Right cardiac atrium (tissue), 5 donors: ENCODE results near the gene PRTFDC1. TPM values are rescaled to one million over a fixed set of nuclear protein-coding genes. Genes with fewer than 3 reads are reported as not detected.

ENCODE experiments used
- ATAC-seq, 2 donors: fragments of 200-7000 bp; cut with Tn5 transposase; one replicate each; pipeline versions ENCODE4 v1.8.0 to v1.9.1; 2020; ENCODE audit warnings: moderate library complexity in 2 of 2, mild to moderate bottlenecking in 1 of 2
- DNase-seq, 3 donors: peaks; one replicate each; pipeline ENCODE4 v3.0.0-alpha.2; 2020
- H3K27ac ChIP-seq: one replicate; pipeline ENCODE4 v1.5.1; 2013; ENCODE audit warnings: mild to moderate bottlenecking, low read length, control low read depth, moderate library complexity
- H3K27me3 ChIP-seq: one replicate; pipeline ENCODE4 v1.6.1; 2013; ENCODE audit not compliant: control insufficient read depth, insufficient read depth
- H3K4me1 ChIP-seq: one replicate; pipeline ENCODE4 v1.6.1; 2013; ENCODE audit warnings: low read length; ENCODE audit not compliant: control insufficient read depth, insufficient read depth
- H3K4me3 ChIP-seq: one replicate; pipeline ENCODE4 v1.5.1; 2013; ENCODE audit warnings: low read length, control low read depth
- H3K9me3 ChIP-seq: one replicate; pipeline ENCODE4 v1.6.1; 2013; ENCODE audit warnings: low read length; ENCODE audit not compliant: control insufficient read depth
- WGBS: extraction: QIAGEN DNeasy Blood & Tissue Kit; methylation state at CpG from one replicate; pipeline ENCODE4 v1.1.7; 2013; 5-methylcytosine and 5-hydroxymethylcytosine counted together
- intact Hi-C, 4 donors: fragments of 100-400 bp; cut with DNase I; formaldehyde crosslinking; loops; one replicate each; pipeline versions ENCODE4 v1.11.0 to v1.14.0; 2022 to 2023
- polyA plus RNA-seq: library from polyadenylated mRNA; stranded (reverse); fragments of 200-250 nt; gene quantifications from one replicate; pipeline ENCODE4 v1.2.3, GENCODE V29; 2013
- total RNA-seq, 4 donors: library from RNA; stranded (reverse); fragmentation: NEBNext Ultra II Directional; extraction: Animal tissue kit (Norgen Biotek cat#: 25700); gene quantifications; one replicate each; pipeline ENCODE4 v1.2.1, GENCODE V29; 2021
- donor health status: healthy with polysubstance abuse.
- donor health status: DM: no; HTN: yes; CAD: no.
- donor health status: DM: no; HTN: no; CAD: no.
- donor health status: DM: no; HTN: yes; CAD: no; lungs with severe emphysema.
- donor health status: DM: yes; HTN: yes; CAD: no.

Gene PRTFDC1
- total and polyA plus RNA-seq, 5 donors: 7.6 to 11.2 (median 10.4) TPM

GRCh38 chr10:24851629-24852028 lies 100.8 kb downstream of the PRTFDC1 start:
- WGBS: 79% methylated on average over 11 of the region's 11 CpGs
- ATAC-seq (no peak), DNase-seq (no peak)
- H3K4me3 ChIP-seq: no peak overlapping the region
- H3K27me3 ChIP-seq: no peaks in the 10 kb centered on the region
- H3K4me1 ChIP-seq: no peaks in the 10 kb centered on the region
- intact Hi-C loops: no loop called here
- H3K9me3 ChIP-seq: no peaks in the 10 kb centered on the region
- H3K27ac ChIP-seq: no peak overlapping the region

- H3K27ac ChIP-seq: no peak overlapping the region
- intact Hi-C loops: no loop called here
- H3K4me3 ChIP-seq: no peak overlapping the region
- no peak for DNase-seq
- H3K27me3 ChIP-seq: no peaks in the 10 kb centered on the region
- H3K9me3 ChIP-seq: no peaks in the 10 kb centered on the region
- 78% methylated on average over 1 of the region's 1 CpG for WGBS
- H3K4me1 ChIP-seq: no peaks in the 10 kb centered on the region
- no peak for ATAC-seq
Measured at GRCh38 chr10:24850727-24851296, 101.6 kb downstream of the PRTFDC1 start.

GRCh38 chr10:24849501-24850299 lies 102.7 kb downstream of the PRTFDC1 start:
- Histone ChIP-seq H3K27me3 (no peaks in the 10 kb centered on the region), H3K4me1 (no peaks in the 10 kb centered on the region), H3K27ac (no peak overlapping the region), H3K9me3 (no peaks in the 10 kb centered on the region), H3K4me3 (no peak overlapping the region)
- WGBS: 84% methylated on average over 9 of the region's 9 CpGs
- ATAC-seq: peak in 1 of 2 donors; percentile 83
- DNase-seq: no peak
- intact Hi-C loops: no loop called here

GRCh38 chr10:24849051-24849450 lies 103.4 kb downstream of the PRTFDC1 start:
- no peak for DNase-seq
- peak overlapping the region; percentile 22 for H3K4me3 ChIP-seq
- no peak overlapping the region for H3K27ac ChIP-seq
- peak in 1 of 2 donors; percentile 29 for ATAC-seq
- intact Hi-C loops: no loop called here
- WGBS: 65% methylated on average over 6 of the region's 6 CpGs
- H3K9me3 ChIP-seq: no peaks in the 10 kb centered on the region
- no peaks in the 10 kb centered on the region for H3K4me1 ChIP-seq
- H3K27me3 ChIP-seq: no peaks in the 10 kb centered on the region

- no peaks in the 10 kb centered on the region for H3K4me1 ChIP-seq
Measured at GRCh38 chr10:24848195-24848594, 104.2 kb downstream of the PRTFDC1 start.

GRCh38 chr10:24847112-24848070 lies 105.0 kb downstream of the PRTFDC1 start:
- H3K27me3 ChIP-seq: no peaks in the 10 kb centered on the region
- DNase-seq (no peak), ATAC-seq (no peak)
- 84% methylated on average over 13 of the region's 13 CpGs for WGBS
- no peaks in the 10 kb centered on the region for H3K4me1 ChIP-seq
- no peaks in the 10 kb centered on the region for H3K9me3 ChIP-seq
- H3K27ac ChIP-seq: no peak overlapping the region
- no peak overlapping the region for H3K4me3 ChIP-seq
- intact Hi-C loops: no loop called here

More at GRCh38 chr10:24848195-24848594, 104.2 kb downstream of the PRTFDC1 start:
- Histone ChIP-seq H3K9me3 (no peaks in the 10 kb centered on the region), H3K27me3 (no peaks in the 10 kb centered on the region), H3K27ac (no peak overlapping the region), H3K4me3 (peak overlapping the region; percentile 34)
- DNase-seq: no peak
- WGBS: 39% methylated on average over 6 of the region's 6 CpGs
- intact Hi-C loops: no loop called here
- ATAC-seq: no peak

- DNase-seq (no peak), ATAC-seq (no peak)
- Histone ChIP-seq H3K4me1 (no peaks in the 10 kb centered on the region), H3K4me3 (no peak overlapping the region), H3K9me3 (no peaks in the 10 kb centered on the region), H3K27me3 (no peaks in the 10 kb centered on the region), H3K27ac (no peak overlapping the region)
- WGBS: 83% methylated on average over 2 of the region's 2 CpGs
- intact Hi-C loops: no loop called here
Measured at GRCh38 chr10:24844742-24845141, 107.7 kb downstream of the PRTFDC1 start.

- Histone ChIP-seq H3K4me1 (no peaks in the 10 kb centered on the region), H3K27me3 (no peaks in the 10 kb centered on the region), H3K4me3 (no peak overlapping the region), H3K27ac (no peak overlapping the region), H3K9me3 (no peaks in the 10 kb centered on the region)
- DNase-seq (no peak), ATAC-seq (no peak)
- intact Hi-C loops: no loop called here
- WGBS: 49% methylated on average over 2 of the region's 2 CpGs
Measured at GRCh38 chr10:24843256-24843655, 109.2 kb downstream of the PRTFDC1 start.

- intact Hi-C loops: no loop called here
- no peak for DNase-seq
- Histone ChIP-seq H3K27me3 (no peaks in the 10 kb centered on the region), H3K27ac (no peak overlapping the region), H3K4me3 (no peak overlapping the region), H3K9me3 (no peaks in the 10 kb centered on the region), H3K4me1 (no peaks in the 10 kb centered on the region)
- ATAC-seq: no peak
- 64% methylated on average over 2 of the region's 2 CpGs for WGBS
Measured at GRCh38 chr10:24842856-24843255, 109.5 kb downstream of the PRTFDC1 start.

- H3K9me3 ChIP-seq: no peaks in the 10 kb centered on the region
- intact Hi-C loops: no loop called here
- DNase-seq (no peak), ATAC-seq (no peak)
- no peaks in the 10 kb centered on the region for H3K27me3 ChIP-seq
- no peak overlapping the region for H3K27ac ChIP-seq
- H3K4me3 ChIP-seq: no peak overlapping the region
- 88% methylated on average over 2 of the region's 2 CpGs for WGBS
- H3K4me1 ChIP-seq: no peaks in the 10 kb centered on the region
Measured at GRCh38 chr10:24841530-24841929, 110.9 kb downstream of the PRTFDC1 start.

- no peak overlapping the region for H3K27ac ChIP-seq
- DNase-seq (no peak), ATAC-seq (no peak)
- intact Hi-C loops: no loop called here
- no peak overlapping the region for H3K4me3 ChIP-seq
- H3K9me3 ChIP-seq: no peaks in the 10 kb centered on the region
- H3K4me1 ChIP-seq: no peaks in the 10 kb centered on the region
- no peaks in the 10 kb centered on the region for H3K27me3 ChIP-seq
Measured at GRCh38 chr10:24840784-24841183, 111.6 kb downstream of the PRTFDC1 start.
